Hair follicular keratinocyte (primary cell): ENCODE measurements around the gene C3orf85. TPM values are rescaled to one million over a fixed set of nuclear protein-coding genes. Genes with fewer than 3 reads are reported as not detected.

Experiments
- total RNA-seq: library from RNA; depleted of rRNA; stranded (reverse); fragments of >200 nt; gene quantifications from 2 replicates; pipeline ENCODE4 v1.2.3, GENCODE V29; 2015

Gene C3orf85
- total RNA-seq, result not detected in 2 replicates

GRCh38 chr3:109136523-109136922 is at the start of gene C3orf85:
Gene C3orf85 (plus strand): TSS chr3:109136719. CDS start chr3:109136848, 129 bp downstream.

GRCh38 chr3:109117939-109118338 is 18.6 kb upstream of the C3orf85 start, which contains the start of gene MORC1:
Gene MORC1 (minus strand): TSS chr3:109118134. CDS start chr3:109118059, 75 bp downstream.

Other genes with a start within 250 kb of the C3orf85 start
- not detected in 2 replicates for gene GUCA1C, start 182.8 kb upstream of the C3orf85 start, total RNA-seq
- gene MORC1, start 18.6 kb upstream of the C3orf85 start, total RNA-seq, result not detected in 2 replicates
- not detected in 2 replicates for gene DPPA2, start 179.8 kb downstream of the C3orf85 start, total RNA-seq
- not detected in 2 replicates for gene DPPA4, start 200.8 kb downstream of the C3orf85 start, total RNA-seq